ENCODE measurements around the gene KCNJ5.

Gene KCNJ5

DNA sequence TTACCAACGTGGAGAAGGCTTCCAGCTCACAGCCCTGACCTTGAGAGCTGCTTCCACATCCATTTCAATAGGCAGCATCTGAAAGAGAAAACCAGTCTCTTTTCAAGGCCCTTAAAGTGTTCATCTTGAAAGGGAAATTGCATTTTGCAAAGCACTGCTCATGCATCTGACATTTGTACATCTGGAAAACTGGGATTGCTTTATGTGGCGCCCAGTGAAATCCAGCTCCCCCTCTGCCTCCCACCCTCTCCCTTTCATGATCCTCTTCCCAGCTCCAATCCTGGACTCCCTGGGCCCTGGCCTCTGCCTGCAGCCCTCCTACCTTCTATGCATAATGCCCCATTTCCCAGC, 34.1 kb downstream of the KCNJ5 start:
- Histone ChIP-seq H3K27me3 (ENCODE audit: low read length) (no peaks in the 10 kb centered on the region), H3K9ac (ENCODE audit: low read length) (no peak overlapping the region), H2AFZ (ENCODE audit: low read depth, low read length, severe bottlenecking) (no peak overlapping the region), H3K9me3 (ENCODE audit: insufficient read depth, low read length) (no peaks in the 10 kb centered on the region), H3K4me2 (ENCODE audit: low read depth, low read length, poor library complexity, severe bottlenecking) (no peak overlapping the region), H3K9me2 (replicated peaks; ENCODE audit: insufficient read depth, low read length) (no peaks in the 10 kb centered on the region), H3K27ac (ENCODE audit: low read depth, low read length) (no peak overlapping the region), H3K36me3 (ENCODE audit: low read length) (no peaks in the 10 kb centered on the region), H3K4me3 (ENCODE audit: insufficient read depth, low read length, poor library complexity, severe bottlenecking) (no peak overlapping the region), H3K79me2 (ENCODE audit: insufficient read depth, low read length) (no peaks in the 10 kb centered on the region), H4K20me1 (ENCODE audit: low read depth, low read length) (no peaks in the 10 kb centered on the region), H3F3A (ENCODE audit: insufficient read depth) (no peaks in the 10 kb centered on the region)
- TF ChIP-seq EZH2phosphoT487 (conservative IDR thresholded peaks at IDR 0.05; ENCODE audit: low read length), result no peak
- TF ChIP-seq, protein P1, sequence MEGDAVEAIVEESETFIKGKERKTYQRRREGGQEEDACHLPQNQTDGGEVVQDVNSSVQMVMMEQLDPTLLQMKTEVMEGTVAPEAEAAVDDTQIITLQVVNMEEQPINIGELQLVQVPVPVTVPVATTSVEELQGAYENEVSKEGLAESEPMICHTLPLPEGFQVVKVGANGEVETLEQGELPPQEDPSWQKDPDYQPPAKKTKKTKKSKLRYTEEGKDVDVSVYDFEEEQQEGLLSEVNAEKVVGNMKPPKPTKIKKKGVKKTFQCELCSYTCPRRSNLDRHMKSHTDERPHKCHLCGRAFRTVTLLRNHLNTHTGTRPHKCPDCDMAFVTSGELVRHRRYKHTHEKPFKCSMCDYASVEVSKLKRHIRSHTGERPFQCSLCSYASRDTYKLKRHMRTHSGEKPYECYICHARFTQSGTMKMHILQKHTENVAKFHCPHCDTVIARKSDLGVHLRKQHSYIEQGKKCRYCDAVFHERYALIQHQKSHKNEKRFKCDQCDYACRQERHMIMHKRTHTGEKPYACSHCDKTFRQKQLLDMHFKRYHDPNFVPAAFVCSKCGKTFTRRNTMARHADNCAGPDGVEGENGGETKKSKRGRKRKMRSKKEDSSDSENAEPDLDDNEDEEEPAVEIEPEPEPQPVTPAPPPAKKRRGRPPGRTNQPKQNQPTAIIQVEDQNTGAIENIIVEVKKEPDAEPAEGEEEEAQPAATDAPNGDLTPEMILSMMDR (IDR thresholded peaks at IDR 0.05; ENCODE audit: insufficient read depth, low read length, poor library complexity, severe bottlenecking), result no peak

DNA sequence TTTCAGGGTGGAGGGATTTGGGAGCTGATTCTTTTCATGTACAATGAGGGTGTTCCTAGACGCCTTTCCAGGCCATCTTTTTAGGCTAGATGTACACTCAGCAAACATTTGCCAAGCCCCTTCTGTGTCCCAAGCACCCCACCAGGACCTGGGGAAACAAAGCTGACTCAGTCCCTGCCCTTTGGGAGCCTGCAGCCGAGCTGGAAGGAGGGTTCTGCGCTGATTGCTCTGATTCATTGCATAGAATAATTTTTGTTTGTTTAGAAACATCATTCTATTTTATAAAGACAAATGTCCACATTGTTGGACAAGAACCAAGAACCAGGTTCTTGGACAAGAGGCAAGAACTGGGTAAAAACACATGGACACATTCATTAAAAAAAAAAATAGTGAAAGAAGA, 34.8 kb downstream of the KCNJ5 start:
- Histone ChIP-seq H3K79me2 (ENCODE audit: insufficient read depth, low read length) (no peaks in the 10 kb centered on the region), H3K36me3 (ENCODE audit: low read length) (no peaks in the 10 kb centered on the region), H3K4me2 (ENCODE audit: low read depth, low read length, poor library complexity, severe bottlenecking) (no peak overlapping the region), H3K9me3 (ENCODE audit: insufficient read depth, low read length) (no peaks in the 10 kb centered on the region), H3K9ac (ENCODE audit: low read length) (no peak overlapping the region), H3K27ac (ENCODE audit: low read depth, low read length) (no peak overlapping the region), H4K20me1 (ENCODE audit: low read depth, low read length) (no peaks in the 10 kb centered on the region), H3F3A (ENCODE audit: insufficient read depth) (no peaks in the 10 kb centered on the region), H3K27me3 (ENCODE audit: low read length) (no peaks in the 10 kb centered on the region), H3K4me3 (ENCODE audit: insufficient read depth, low read length, poor library complexity, severe bottlenecking) (no peak overlapping the region), H2AFZ (ENCODE audit: low read depth, low read length, severe bottlenecking) (no peak overlapping the region), H3K9me2 (replicated peaks; ENCODE audit: insufficient read depth, low read length) (no peaks in the 10 kb centered on the region)
- TF ChIP-seq, protein P1 (IDR thresholded peaks at IDR 0.05; ENCODE audit: insufficient read depth, low read length, poor library complexity, severe bottlenecking), result no peak
- TF ChIP-seq EZH2phosphoT487 (conservative IDR thresholded peaks at IDR 0.05; ENCODE audit: low read length), result no peak

DNA sequence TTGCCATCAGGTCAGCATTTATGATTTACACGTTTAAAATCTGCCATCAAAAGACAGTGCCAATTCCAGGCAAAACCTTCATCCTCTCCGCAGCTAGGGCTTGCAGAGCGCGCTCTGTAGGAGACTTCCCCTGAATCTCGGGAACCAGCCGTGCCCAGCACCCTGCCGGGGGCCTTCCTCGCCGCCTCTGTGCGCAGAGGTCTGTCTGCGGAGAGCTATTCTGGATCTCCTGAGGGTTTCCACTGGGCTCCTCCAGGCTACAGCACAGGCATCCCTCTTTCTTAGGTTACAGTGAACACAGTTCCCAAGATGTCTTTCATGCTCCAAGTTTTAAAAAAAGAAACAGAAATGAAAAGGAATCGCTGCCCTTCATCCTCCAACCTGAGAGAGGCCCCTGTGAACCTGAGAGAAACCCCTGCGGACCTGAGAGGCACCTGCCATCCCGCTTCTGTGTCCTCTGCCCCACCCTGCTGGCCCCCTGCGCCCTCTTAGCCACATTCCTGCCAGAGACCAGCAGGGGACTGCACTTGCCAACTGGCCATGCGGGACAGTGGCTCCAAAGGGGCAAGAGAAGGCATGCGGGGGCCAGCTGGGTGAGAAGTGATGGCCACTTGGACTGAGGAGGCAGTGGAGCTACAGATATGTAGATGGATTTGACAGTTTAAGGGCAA, 35.4 kb downstream of the KCNJ5 start:
- Histone ChIP-seq H3K4me2 (ENCODE audit: low read depth, low read length, poor library complexity, severe bottlenecking) (no peak overlapping the region), H3K9me2 (replicated peaks; ENCODE audit: insufficient read depth, low read length) (no peaks in the 10 kb centered on the region), H3K27me3 (ENCODE audit: low read length) (no peaks in the 10 kb centered on the region), H4K20me1 (ENCODE audit: low read depth, low read length) (no peaks in the 10 kb centered on the region), H3K4me3 (ENCODE audit: insufficient read depth, low read length, poor library complexity, severe bottlenecking) (no peak overlapping the region), H3K9ac (ENCODE audit: low read length) (no peak overlapping the region), H3F3A (ENCODE audit: insufficient read depth) (no peaks in the 10 kb centered on the region), H3K79me2 (ENCODE audit: insufficient read depth, low read length) (no peaks in the 10 kb centered on the region), H3K9me3 (ENCODE audit: insufficient read depth, low read length) (no peaks in the 10 kb centered on the region), H2AFZ (ENCODE audit: low read depth, low read length, severe bottlenecking) (no peak overlapping the region), H3K36me3 (ENCODE audit: low read length) (no peaks in the 10 kb centered on the region), H3K27ac (ENCODE audit: low read depth, low read length) (no peak overlapping the region)
- TF ChIP-seq, protein P1 (IDR thresholded peaks at IDR 0.05; ENCODE audit: insufficient read depth, low read length, poor library complexity, severe bottlenecking), result no peak
- no peak for TF ChIP-seq EZH2phosphoT487 (conservative IDR thresholded peaks at IDR 0.05; ENCODE audit: low read length)
